Muscle of arm (tissue), 14 donors: ENCODE data around the gene ATP6V1B1. TPM values are rescaled to one million over a fixed set of nuclear protein-coding genes. Genes with fewer than 3 reads are reported as not detected.

ENCODE experiments used
- DNase-seq: peaks from one replicate; pipeline ENCODE4 v3.0.0-alpha.2; 2013
- long read RNA-seq, 11 donors: transcript quantifications; one replicate each; lab custom pipeline, GENCODE V29; 2026
- polyA plus RNA-seq, 12 donors: library from polyadenylated mRNA; unstranded; fragments of 120-200 nt; gene quantifications; one replicate each; pipeline ENCODE4 v1.2.1, GENCODE V29; 2013; ENCODE audit not compliant: insufficient read length in 12 of 12

Gene ATP6V1B1
- polyA plus RNA-seq, result 1 to 10 TPM in 7 of 12 donors, under 1 TPM in 3, not detected in 2; 0.71 to 2.9 (median 1.5) TPM
- long read RNA-seq, donor 1, result 0 reads
- long read RNA-seq, donor 2, result 0 reads
- long read RNA-seq, donor 3, result 0 reads
- long read RNA-seq, donor 4, result 0 reads
- long read RNA-seq, donor 5, result 0 reads
- long read RNA-seq, donor 6, result 0 reads
- long read RNA-seq, donor 7, partial matches to known transcripts, result 0 of 1 reads
- long read RNA-seq, donor 7, other reads (novel, unspliced or antisense), result 0 of 1 reads
- long read RNA-seq, donor 8, result 0 reads
- long read RNA-seq, donor 9, result 0 reads
- long read RNA-seq, donor 10, result 0 reads
- long read RNA-seq, donor 11, partial matches to known transcripts, result 0 of 7 reads
- long read RNA-seq, donor 11, other reads (novel, unspliced or antisense), result 7 of 7 reads

- no peak for DNase-seq
These were observed at the start of gene ATP6V1B1 for GRCh38 chr2:70935468-70936164. TSS of gene ATP6V1B1 (plus strand) at chr2:70935900. CDS start at chr2:70935955, 55 bp downstream.

GRCh38 chr2:70886541-70886987, 49.1 kb upstream of the ATP6V1B1 start:
- DNase-seq, result no peak

- no peak for DNase-seq
These were observed 48.5 kb upstream of the ATP6V1B1 start for GRCh38 chr2:70887208-70887549.

GRCh38 chr2:70887550-70888246, 48.0 kb upstream of the ATP6V1B1 start:
- DNase-seq, result no peak

- no peak for DNase-seq
These were observed 47.3 kb upstream of the ATP6V1B1 start for GRCh38 chr2:70888366-70888922.

GRCh38 chr2:70888923-70889715, 46.6 kb upstream of the ATP6V1B1 start:
- no peak for DNase-seq

GRCh38 chr2:70889716-70890037, 46.0 kb upstream of the ATP6V1B1 start:
- DNase-seq, result no peak

GRCh38 chr2:70890469-70891065, 45.1 kb upstream of the ATP6V1B1 start:
- no peak for DNase-seq

GRCh38 chr2:70891572-70892357, 43.9 kb upstream of the ATP6V1B1 start:
- DNase-seq, result no peak

DNA sequence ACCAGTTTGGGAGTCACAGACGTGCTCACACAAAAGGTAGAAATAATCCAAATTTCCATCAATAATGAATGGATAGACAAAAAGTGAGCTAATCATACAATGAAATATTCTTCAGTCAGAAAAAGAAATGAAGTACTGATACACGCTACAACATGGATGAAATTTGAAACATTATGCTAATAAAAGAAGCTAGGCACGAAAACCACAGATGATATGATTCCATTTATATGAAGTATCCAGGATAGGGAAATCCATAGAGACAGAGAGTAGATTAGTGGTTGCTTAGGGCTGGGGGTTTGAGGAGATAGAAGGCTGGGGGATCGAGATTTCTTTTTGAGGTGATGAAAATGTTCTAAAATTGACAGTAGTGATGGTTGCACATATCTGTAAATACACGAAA, 43.0 kb upstream of the ATP6V1B1 start:
- DNase-seq, result no peak

GRCh38 chr2:70893186-70893585, 42.5 kb upstream of the ATP6V1B1 start:
- DNase-seq, result no peak

GRCh38 chr2:70894765-70895164, 40.9 kb upstream of the ATP6V1B1 start:
- DNase-seq, result no peak

GRCh38 chr2:70895249-70895648, 40.5 kb upstream of the ATP6V1B1 start:
- no peak for DNase-seq

- DNase-seq, result no peak
These were observed 39.5 kb upstream of the ATP6V1B1 start for GRCh38 chr2:70895998-70896764.

DNA sequence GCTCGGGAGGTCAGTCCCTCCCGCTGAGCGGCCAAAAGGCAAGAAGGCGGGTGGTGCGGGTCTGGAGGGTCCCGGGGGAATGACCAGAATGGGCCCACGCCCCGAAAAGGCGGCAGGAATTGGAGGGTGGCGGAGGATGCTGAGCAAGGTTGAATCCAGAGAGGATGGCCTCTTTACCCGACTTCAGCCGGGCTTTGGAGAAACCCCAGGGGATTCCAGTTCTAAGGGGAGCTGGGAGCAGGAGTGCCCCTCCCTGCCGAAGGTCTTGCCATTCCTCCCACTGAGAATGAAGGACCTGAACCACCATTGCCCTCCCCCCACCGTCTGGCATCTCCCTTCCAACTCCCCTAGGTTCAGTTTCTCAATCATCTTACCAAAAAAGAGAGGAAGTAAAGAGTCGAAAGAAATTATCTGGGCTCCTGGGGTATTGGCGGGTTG, 38.9 kb upstream of the ATP6V1B1 start:
- DNase-seq, result no peak

DNA sequence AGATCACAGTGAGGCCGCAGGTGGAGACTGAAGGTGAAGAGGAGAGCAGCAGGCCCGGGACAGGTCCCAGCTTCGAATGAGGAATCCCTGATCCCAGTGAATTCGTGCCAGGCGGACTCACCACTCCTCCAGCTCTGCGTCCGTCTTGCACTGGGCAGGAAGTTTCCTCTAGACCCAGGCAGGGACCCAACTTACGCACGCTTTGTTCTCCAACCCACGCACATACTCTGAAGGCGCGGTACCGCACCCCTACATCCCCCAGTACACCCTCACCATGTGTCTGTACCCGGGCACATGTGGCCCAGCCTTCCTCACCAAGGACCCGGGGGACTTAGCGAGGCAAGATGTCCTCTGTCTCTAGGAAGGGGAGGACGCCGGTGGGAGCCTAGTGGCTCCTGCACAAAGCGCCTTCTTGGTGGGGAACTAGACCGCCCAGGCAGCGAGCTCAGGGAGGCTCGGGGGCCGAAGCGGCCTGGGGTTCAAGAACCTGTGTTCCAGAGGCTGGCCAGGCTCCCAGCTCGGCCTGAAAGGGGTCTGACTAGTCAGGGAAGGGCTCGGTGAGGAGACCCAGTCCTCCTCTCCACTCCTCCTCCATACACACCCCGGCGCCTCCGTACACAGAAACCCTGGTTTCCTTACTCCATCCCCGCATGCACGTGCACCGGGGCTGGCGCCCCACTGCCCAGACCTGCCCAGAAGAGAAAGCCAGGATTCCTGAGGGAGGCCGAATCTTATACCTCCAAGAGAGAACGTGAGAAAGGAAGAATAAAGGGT, 38.3 kb upstream of the ATP6V1B1 start:
- no peak for DNase-seq

DNA sequence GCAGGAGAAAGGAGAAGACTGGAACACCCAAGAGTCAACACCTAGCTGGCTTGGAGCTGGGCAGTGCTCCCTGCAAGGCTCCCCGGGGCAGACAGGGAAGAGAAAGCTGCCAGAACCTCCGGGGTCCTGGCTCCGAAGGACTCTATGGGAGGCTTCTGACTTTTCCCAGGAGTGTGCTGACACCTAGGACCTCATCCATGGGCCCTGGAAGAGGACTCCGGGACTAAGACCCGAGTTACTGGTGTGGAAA, 37.8 kb upstream of the ATP6V1B1 start:
- DNase-seq, result no peak

GRCh38 chr2:70898363-70899240, 37.1 kb upstream of the ATP6V1B1 start:
- DNase-seq, result no peak
